22Rv1 (cell line): ENCODE results near the gene TRIM36.

Source experiments
- CTCF ChIP-seq: fragments of 450-650 bp; IDR thresholded peaks from 2 replicates; pipeline ENCODE4 v1.5.1; 2017; ENCODE audit warnings: mild to moderate bottlenecking
- ZFX ChIP-seq: fragments of 450-650 bp; IDR thresholded peaks from 2 replicates; pipeline ENCODE4 v1.6.1; 2017; ENCODE audit warnings: antibody characterized with exemption, borderline replicate concordance

GRCh38 chr5:115150512-115150911 is 19.2 kb downstream of the TRIM36 start:
- TF ChIP-seq ZFX (no peak), CTCF (no peak)
